ENCODE results near the gene RIOK3. TPM values are rescaled to one million over a fixed set of nuclear protein-coding genes. Genes with fewer than 3 reads are reported as not detected.
A peak's percentile ranks its signal among the peaks of the same experiment; 100 is the strongest.

The RIOK3 gene
- total and polyA plus RNA-seq, 10 of the 15 experiments (the other 5 are each of a cell fraction or from before 2014, with no cell fraction given): 18.0 to 87.5 (median 53.8) TPM

- no peak for TF ChIP-seq WRNIP1 (IDR thresholded peaks at IDR 0.05; ENCODE audit: borderline replicate concordance, low read depth, low read length)
Measured at GRCh38 chr18:23501626-23502025, 48.5 kb downstream of the RIOK3 start (continued).

GRCh38 chr18:23502516-23503037 lies 49.5 kb downstream of the RIOK3 start:
- H3K4me1 ChIP-seq (ENCODE audit: control insufficient read depth, insufficient read depth, low read length): peaks cover 23% of the 10 kb centered on the region

More at GRCh38 chr18:23502516-23503037, 49.5 kb downstream of the RIOK3 start:
- intact Hi-C loops (cut with micrococcal nuclease; ENCODE audit: unreplicated experiment): loop anchor here (5.0 to 10.0 kb wide), 5 partner anchors 50 to 708 kb away; partner anchors contain the start of genes RBBP8 and RIOK3
- Histone ChIP-seq H3K4me3 (peak overlapping the region; percentile 96), H4K20me1 (ENCODE audit: control insufficient read depth, insufficient read depth) (no peaks in the 10 kb centered on the region), H2AFZ (ENCODE audit: control insufficient read depth, low read depth, low read length) (peak overlapping the region; percentile 95), H3K79me2 (ENCODE audit: control insufficient read depth, insufficient read depth, low read length) (peaks cover 32% of the 10 kb centered on the region), H3K27me3 (replicated peaks in 1 of 2; ENCODE audit: control insufficient read depth in 2 of 2, insufficient read depth in 2 of 2, low read length in 1 of 2) (no peaks in the 10 kb centered on the region), H3K9me3 (replicated peaks; ENCODE audit: control insufficient read depth, insufficient read depth, low read length) (no peaks in the 10 kb centered on the region), H3K4me2 (ENCODE audit: control insufficient read depth, insufficient read depth) (peak overlapping the region; percentile 94), H3K27ac (ENCODE audit: control insufficient read depth, insufficient read depth) (peak overlapping the region; percentile 94), H3K36me3 (ENCODE audit: control insufficient read depth in 2 of 2, insufficient read depth in 2 of 2, low read length in 1 of 2) (peaks cover 0 to 4% of the 10 kb centered on the region in 2 experiments; a peak in 1 of 4 replicates), H3K9ac (ENCODE audit: control insufficient read depth, insufficient read depth, low read length) (peak overlapping the region; percentile 93)
- BruUV-seq (replicated peaks): TSS peak; percentile 90
- 13% methylated on average over 6 of the region's 6 CpGs for WGBS (ENCODE audit: insufficient coverage, insufficient replicate concordance, low lambda C conversion rate, missing lambda C conversion rate)
- POLR2A ChIA-PET: interaction anchor here (0.6 to 2.1 kb wide), 10 partner anchors 10 to 369 kb away, joined by 3 to 8 read pairs (median 3); no protein-coding TSS in a partner anchor
- CTCF ChIA-PET: interaction anchor here (1.0 to 4.2 kb wide), 10 partner anchors 11 to 275 kb away, joined by 3 to 17 read pairs (median 3); partner anchors contain the start of gene RIOK3
- FAIRE-seq: no peak
- ATAC-seq: no peak
- in situ Hi-C loops (cut with MboI): no loop called here
- RAD21 ChIA-PET (ENCODE audit: unreplicated experiment): interaction anchor here (0.9 to 2.3 kb wide), 5 partner anchors 15 to 368 kb away, joined by 3 to 10 read pairs (median 3); no protein-coding TSS in a partner anchor
- TF ChIP-seq JUNB (IDR thresholded peaks at IDR 0.05) (no peak), ELK1 (IDR thresholded peaks at IDR 0.05; ENCODE audit: low read depth, low read length) (no peak), EGR1 (IDR thresholded peaks at IDR 0.05; ENCODE audit: borderline replicate concordance in 1 of 2, low read depth in 2 of 2, low read length in 2 of 2) (no peak), ZNF207 (IDR thresholded peaks at IDR 0.05; ENCODE audit: borderline replicate concordance) (no peak), FOXM1 (IDR thresholded peaks at IDR 0.05; ENCODE audit: low read depth, low read length) (no peak), DPF2 (IDR thresholded peaks at IDR 0.05) (no peak), TARDBP (IDR thresholded peaks at IDR 0.05; ENCODE audit: borderline replicate concordance) (no peak), USF1 (IDR thresholded peaks at IDR 0.05; ENCODE audit: borderline replicate concordance, extremely low read length, insufficient read depth, low read depth, low read length) (no peak), ZNF622 (IDR thresholded peaks at IDR 0.05) (no peak), ZNF384 (IDR thresholded peaks at IDR 0.05; ENCODE audit: borderline replicate concordance, low read depth, low read length) (no peak), HSF1 (IDR thresholded peaks at IDR 0.05; ENCODE audit: low read depth, low read length) (no peak), CUX1 (IDR thresholded peaks at IDR 0.05; ENCODE audit: insufficient replicate concordance, low read depth, low read length) (no peak)
- no peak for DNase-seq (ENCODE audit: low read depth, low spot score)
- SMC1A ChIA-PET (ENCODE audit: uncharacterized antibody, unreplicated experiment): interaction anchor here (0.8 to 3.8 kb wide), 9 partner anchors 12 to 116 kb away, joined by 3 to 18 read pairs (median 4); partner anchors contain the start of gene RIOK3

Data from GM12878 (cell line).